ENCODE results near the gene TNS3. TPM values are rescaled to one million over a fixed set of nuclear protein-coding genes. Genes with fewer than 3 reads are reported as not detected.
"Not testable (repeated sequence)": the region's sequence is repeated elsewhere in the genome, so short reads cannot be mapped to it uniquely, and the experiment has no call there.

TNS3 gene
- total RNA-seq, 1 donor from 2014 or later, result 40.8 TPM

DNA sequence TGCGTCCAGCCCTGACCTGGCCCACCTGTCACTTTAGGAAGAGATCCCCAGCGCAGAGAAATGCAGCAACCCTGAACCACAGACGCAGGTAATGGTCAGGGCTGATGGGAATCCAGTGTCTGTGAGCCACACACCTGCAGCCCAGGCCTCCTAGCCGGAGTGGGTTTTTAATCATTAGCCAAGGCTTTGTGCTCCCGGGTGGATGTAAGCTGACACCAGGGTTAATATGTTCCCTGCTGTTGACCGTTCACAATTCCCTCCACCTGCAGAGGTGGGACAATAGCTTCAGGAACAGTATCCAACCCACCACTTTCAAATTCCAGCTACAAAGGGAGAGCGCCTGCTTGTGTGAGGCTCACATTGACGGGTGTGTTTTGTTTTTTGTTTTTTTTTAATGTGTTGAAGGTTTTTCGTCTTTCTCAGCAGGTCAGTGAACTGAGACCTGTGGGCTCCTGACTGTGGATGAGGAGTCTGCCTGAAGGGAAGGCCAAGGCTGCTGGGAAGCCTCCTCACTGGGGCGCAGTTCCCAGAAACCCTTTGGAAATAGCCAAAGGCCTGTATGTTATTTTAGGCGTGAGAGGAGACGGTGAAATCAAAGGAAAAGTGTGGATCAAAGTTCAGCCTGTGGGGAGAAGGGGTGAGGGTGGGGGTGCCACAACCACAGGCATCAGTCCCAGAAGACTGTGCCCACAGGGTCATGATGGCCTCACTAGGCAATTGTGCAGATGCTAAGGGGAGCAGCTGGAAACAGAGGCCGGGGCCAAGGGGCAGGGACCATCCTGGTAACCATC, 111.1 kb downstream of the TNS3 start:
- DNase-seq (ENCODE audit: low read depth), result peak; percentile 87
- peak overlapping the region; percentile 23 for H3K4me3 ChIP-seq (ENCODE audit: low read depth, low read length)
- peak; percentile 21 for TF ChIP-seq CTCF (conservative IDR thresholded peaks at IDR 0.05; ENCODE audit: low read depth, low read length)

DNA sequence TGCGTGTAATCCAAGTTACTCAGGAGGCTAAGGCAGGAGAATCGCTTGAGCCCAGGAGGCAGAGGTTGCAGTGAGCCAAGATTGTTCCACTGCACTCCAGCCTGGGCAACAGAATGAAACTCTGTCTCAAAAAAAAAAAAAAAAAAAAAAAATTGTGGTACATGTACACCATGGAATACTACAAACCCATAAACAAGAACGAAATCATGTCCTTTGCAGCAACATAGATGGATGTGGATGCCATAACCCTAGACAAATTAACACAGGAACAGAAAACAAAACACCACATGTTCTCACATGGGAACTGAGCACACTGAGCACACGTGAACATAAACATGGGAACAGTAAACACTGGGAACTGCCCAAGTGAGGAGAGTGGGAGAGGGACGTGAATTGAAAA, 112.1 kb downstream of the TNS3 start:
- DNase-seq (ENCODE audit: low read depth); H3K4me3 ChIP-seq (ENCODE audit: low read depth, low read length): not testable (repeated sequence)

DNA sequence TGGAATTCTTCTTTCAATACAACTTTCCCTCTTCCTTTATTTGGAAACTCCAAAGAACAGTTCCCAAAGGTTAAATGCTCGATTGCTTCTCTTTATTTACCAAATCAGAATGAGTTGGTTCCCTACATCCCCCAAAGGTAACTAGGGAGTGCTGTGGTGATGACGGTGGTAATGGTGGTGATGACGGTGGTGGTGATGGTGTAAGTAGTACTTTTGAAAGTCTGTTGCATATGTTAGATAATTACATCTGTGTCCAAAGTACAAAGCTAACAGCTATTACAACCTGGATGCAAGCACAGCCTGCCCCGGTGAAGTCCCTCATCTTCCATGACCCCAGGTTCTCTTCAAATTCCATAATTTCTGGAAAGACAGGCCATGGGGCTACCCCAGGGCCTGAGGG, 115.1 kb downstream of the TNS3 start:
- no peak for TF ChIP-seq CTCF (conservative IDR thresholded peaks at IDR 0.05; ENCODE audit: low read depth, low read length)
- DNase-seq (ENCODE audit: low read depth), result no peak
- no peak overlapping the region for H3K4me3 ChIP-seq (ENCODE audit: low read depth, low read length)

GRCh38 chr7:47465191-47465590, 116.7 kb downstream of the TNS3 start:
- no peak overlapping the region for H3K4me3 ChIP-seq (ENCODE audit: low read depth, low read length)
- TF ChIP-seq CTCF (conservative IDR thresholded peaks at IDR 0.05; ENCODE audit: low read depth, low read length), result no peak
- no peak for DNase-seq (ENCODE audit: low read depth)

GRCh38 chr7:47464266-47464665, 117.6 kb downstream of the TNS3 start:
- no peak for DNase-seq (ENCODE audit: low read depth)
- TF ChIP-seq CTCF (conservative IDR thresholded peaks at IDR 0.05; ENCODE audit: low read depth, low read length), result no peak
- H3K4me3 ChIP-seq (ENCODE audit: low read depth, low read length), result no peak overlapping the region

DNA sequence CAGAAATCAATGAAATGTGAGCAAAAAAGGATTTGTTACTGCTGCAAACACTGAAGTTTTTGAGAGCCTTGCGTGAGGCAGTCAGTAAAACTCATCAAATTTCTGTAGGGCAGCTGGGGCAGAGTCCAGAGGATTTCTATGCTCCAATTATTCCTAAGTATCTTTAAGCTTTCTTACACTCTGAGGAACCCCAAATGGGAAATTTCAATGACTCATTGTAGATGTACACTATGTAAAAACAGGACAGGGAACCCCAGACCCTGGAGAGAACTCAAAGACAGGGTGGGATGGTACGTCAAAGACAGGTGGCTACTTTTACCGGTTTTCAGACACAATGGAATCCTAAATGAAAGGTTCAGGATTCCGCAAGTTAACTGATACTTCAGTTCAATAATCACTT, 120.2 kb downstream of the TNS3 start:
- DNase-seq (ENCODE audit: low read depth), result no peak
- H3K4me3 ChIP-seq (ENCODE audit: low read depth, low read length), result no peak overlapping the region
- TF ChIP-seq CTCF (conservative IDR thresholded peaks at IDR 0.05; ENCODE audit: low read depth, low read length), result no peak

- no peak overlapping the region for H3K4me3 ChIP-seq (ENCODE audit: low read depth, low read length)
- no peak for DNase-seq (ENCODE audit: low read depth)
- TF ChIP-seq CTCF (conservative IDR thresholded peaks at IDR 0.05; ENCODE audit: low read depth, low read length), result no peak
Measured at GRCh38 chr7:47461161-47461560, 120.8 kb downstream of the TNS3 start.
